Muscle of arm (tissue), 12 donors: ENCODE results near the gene PLEKHA6. TPM values are rescaled to one million over a fixed set of nuclear protein-coding genes. Genes with fewer than 3 reads are reported as not detected.

Source experiments
- DNase-seq: peaks from one replicate; pipeline ENCODE4 v3.0.0-alpha.2; 2013
- polyA plus RNA-seq, 12 donors: library from polyadenylated mRNA; unstranded; fragments of 120-200 nt; gene quantifications; one replicate each; pipeline ENCODE4 v1.2.1, GENCODE V29; 2013; ENCODE audit not compliant: insufficient read length in 12 of 12

The PLEKHA6 gene
- polyA plus RNA-seq, 12 donors: 2.2 to 18.5 (median 4.3) TPM; not detected in 1

DNA sequence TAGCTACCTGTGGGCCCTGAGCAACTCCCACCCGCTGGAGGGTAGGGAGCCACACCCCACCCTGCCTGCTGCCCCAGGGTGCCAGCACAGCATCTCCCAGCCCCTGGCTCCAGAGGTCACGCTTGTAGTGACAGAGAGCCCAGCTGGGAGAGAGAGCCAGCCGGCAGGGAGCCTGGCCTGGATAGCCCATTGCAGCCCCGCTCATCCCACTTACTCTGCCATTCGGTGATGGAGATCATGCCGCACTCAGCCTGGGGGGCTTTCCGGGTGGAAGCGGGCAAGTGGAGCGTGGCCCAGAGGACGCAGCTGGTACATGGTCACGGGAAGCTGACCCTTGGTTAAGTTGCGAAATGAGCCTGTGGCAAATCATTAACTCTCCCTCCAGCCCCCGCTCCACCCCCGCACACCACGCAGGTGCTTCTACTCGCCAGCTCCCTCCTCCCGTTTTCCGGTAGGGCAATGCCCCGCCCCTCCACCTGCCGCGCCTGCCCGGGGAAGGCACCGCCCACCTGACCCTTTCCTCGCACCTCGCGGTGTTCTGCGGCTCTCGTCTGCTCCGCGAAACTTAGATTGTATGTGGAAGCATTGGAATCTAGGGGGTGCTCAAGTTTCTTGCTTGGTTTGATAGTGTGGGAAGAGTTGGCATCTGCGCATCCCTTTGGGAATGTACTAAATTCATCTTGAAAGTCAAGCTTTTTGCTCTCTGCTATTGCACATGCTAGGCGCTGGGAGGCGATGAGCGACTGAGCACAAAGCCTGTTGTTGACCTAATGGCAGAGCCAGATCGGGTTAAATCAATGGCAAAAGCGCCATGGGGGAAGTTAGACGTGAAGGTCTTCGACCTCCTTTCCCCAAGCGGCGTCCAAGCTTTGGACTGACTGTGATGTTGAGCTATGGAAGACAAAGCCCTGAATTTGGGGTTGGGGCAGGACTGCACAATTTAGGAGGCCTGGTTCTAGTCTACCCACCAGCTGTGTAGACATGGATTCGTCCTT, 145.8 kb downstream of the PLEKHA6 start, which contains the start of gene GOLT1A:
TSS of gene GOLT1A (minus strand) at position 321 of the 995 bp plus-strand sequence. CDS start at position 239, 82 bp downstream.
- peak; percentile 58 for DNase-seq

GRCh38 chr1:204212715-204213114, 147.0 kb downstream of the PLEKHA6 start:
- no peak for DNase-seq

DNA sequence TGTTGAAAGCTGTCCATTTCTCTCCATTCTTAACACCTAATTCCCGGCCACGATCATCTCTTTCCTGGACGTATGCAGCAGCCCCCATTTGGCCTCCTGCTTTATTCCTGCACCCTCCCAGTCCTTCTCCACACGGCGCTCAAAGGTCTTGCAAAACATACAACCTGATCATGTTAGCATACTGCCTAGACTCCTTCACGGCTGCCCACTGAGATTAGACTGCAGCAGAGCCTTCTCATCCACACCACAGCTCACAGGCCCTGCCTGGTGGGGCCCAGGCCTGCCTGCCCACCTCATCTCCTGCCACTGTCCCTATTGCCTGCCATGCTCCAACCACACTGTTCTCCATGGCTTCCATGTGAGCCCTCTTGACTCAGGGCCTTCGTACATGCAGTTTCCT, 148.7 kb downstream of the PLEKHA6 start:
- no peak for DNase-seq

- DNase-seq: peak; percentile 45
Observed at GRCh38 chr1:204207136-204207616, 152.6 kb downstream of the PLEKHA6 start.

DNA sequence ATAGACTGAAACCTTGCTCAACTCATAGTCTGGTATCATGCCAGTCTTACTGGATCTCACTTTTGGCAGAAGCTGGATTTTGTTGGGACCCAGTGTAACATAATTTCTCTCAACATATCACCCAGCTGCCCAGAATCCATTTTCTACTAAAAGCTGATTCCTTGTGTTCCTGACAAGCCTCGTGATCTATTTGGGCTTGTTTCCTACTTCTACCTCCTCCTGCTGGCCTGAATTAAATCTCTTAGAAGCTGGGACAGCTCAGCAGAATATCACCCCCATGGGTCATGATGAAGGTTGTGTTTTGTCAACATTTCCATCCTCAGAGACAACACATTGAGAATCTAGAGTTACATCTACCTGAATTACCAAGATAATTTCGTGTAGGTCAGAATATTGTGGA, 153.6 kb downstream of the PLEKHA6 start:
- DNase-seq: no peak

- no peak for DNase-seq
Observed at GRCh38 chr1:204205486-204205885, 154.2 kb downstream of the PLEKHA6 start.

GRCh38 chr1:204204944-204205343, 154.8 kb downstream of the PLEKHA6 start:
- no peak for DNase-seq

DNA sequence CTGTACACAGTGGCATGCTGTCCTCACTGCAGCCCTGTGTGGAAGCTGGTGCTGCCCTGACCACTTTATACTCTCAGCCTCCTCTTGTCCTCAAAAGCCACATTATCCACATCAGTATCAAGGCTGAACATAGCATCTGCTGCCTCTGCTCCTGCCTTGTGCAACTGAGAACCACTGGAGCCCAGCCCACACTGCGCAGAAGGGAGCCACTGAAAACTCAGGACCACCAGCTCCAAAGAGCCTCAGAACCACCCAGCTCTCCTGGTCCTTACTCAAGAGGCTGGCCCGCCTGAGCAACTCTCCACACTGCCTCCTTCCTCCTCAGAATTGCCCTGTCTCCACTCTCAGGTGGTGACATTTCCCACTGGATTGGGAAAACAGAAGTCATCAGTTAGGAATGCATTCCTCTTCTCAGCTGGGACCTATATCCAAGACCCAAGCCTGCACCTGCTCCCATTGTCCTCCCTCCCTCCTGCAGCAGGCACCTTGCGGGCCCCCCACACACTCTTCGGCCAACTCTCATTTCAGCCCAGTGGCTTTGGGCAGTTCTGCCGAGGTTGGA, 156.4 kb downstream of the PLEKHA6 start:
- DNase-seq: no peak

GRCh38 chr1:204202481-204202880, 157.2 kb downstream of the PLEKHA6 start:
- no peak for DNase-seq

DNA sequence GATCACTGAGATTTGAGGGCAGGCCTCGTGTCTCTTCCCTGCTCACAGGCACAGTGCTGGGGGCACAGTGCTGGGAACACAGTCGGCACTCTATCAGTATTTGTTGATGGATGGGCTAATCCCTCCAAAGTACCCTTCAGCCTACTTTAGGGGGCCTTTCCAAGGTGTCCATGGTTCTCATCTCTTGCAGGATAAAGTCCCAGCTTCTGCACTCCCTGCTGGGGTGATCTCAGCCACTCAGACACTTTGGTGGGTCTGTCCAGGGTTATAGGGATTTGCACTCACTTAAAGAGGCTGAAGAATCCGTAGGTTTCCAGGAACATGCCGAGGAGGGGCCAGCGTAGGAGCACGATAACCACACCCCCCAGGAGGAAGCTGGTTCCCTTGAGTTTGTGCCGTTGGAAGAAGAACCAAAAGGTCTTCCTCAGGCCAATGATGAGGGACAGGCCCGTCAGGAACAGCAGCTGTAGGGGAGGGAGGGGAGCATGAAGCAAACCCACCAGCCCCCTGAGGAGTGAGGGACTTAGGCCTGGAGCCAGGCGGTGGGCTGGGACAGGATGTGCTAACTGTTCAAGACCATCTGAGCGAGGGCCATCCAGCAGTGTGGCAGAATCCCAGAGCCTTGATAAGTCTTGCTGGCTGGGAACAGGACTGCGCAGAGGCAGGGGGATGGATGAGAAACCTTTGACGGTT, 158.2 kb downstream of the PLEKHA6 start:
- DNase-seq: no peak

DNA sequence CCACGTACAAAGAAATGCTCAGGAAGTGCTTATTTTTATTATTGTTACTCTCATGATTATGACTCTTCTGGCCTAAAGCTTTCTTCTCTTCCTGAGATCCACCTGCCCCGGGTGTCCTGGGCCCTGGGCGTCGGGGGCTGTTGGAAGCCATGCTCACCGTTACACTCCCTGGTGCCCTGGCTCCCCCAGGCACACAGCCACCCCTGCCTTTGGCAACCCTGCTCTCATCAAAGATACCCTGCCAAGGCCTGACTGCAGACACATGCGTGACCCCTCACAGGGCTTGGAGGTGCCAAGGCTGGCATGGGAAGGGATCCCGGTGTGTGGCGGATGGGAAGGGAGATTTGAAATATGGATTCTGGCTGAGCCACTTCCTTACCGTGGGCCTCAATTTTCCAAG, 160.2 kb downstream of the PLEKHA6 start:
- DNase-seq: no peak

DNA sequence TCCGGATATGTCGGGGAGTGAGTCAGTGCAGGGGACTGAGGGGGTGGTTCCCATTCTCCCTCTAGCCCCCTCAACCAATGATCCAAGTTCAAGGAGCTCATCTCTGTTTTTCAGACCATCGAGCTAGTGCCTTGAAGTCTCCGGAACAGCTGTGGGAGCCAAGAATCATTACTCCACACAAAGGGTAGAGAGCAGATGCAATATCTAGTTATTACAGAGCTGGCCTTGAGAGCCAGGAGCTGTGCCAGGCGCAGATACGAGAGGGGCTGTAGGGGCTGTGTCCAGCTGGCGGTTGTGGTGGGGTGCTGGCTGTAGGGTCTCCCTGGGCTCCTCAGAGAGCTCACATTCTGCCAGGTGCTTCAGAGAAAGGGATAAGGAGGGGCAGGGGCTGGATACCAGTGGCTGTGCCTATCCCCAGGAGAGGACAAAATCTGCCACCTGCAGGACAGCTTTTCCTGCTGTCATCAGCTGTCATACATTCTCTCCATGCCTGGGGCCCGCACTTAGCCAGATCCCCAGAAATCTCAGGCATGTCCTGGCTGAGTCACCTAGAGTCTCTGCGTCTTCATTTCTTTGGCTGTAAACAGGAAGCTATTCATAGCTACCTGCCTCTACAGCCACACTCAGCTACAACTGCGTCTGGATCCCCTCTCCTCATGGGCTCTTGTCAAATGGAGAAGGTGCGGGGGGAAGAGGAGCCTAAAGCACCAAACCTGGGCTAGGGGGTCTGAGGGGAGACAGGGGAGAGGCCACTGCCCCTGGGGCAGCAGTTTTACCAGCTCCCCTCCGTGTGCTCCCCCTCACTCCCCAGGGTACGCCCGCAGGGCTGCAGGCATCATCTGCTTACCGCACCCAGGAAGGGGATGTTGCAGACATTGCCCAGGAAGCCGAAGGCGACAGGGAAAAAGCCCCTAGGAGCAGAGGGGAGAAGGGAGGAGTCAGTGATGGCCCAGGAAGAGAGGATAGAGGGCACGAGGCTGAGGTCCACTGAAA, 161.1 kb downstream of the PLEKHA6 start:
- DNase-seq: no peak

GRCh38 chr1:204197068-204197467, 162.7 kb downstream of the PLEKHA6 start:
- no peak for DNase-seq

DNA sequence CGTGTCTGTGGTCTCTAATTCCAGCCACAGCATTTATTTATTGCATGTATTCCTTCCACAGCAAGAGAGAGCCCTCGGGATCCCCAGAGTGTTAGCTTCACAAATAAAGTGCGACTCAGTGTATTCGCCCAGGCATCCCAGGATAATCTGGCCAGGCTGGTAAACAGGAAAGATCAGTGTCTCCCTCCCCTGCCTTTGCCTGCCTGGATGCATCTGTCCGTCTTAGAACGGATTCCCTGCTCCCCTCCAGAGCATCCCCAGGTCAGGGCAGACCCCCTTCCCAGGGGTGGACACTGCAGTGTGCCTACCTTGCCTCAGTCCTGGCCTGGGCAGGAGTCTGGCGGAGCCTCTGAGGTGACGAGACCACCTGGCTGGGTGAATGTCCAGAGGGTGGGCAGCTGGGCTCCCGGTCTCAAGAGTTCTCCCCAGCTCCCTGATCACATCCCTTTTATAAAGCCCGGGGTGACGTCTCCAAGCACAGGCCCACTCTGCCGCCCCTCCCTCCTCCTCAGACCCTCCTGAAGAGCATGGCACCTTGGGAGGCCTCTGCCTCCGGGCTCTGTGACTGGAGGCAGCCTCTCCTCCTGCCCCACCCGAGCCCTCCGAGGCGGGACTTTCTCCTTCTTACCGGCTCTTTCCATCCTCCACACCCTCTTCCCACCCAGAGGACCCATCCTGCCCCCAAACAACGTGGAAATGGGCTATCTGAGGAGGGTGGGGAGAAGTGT, 163.5 kb downstream of the PLEKHA6 start, which contains the start of gene KISS1:
TSS of gene KISS1 (minus strand) at position 424 of the 728 bp plus-strand sequence. CDS start 3,615 bp downstream, outside the sequence.
- DNase-seq: no peak

GRCh38 chr1:204194771-204195170, 165.0 kb downstream of the PLEKHA6 start:
- DNase-seq: no peak

- DNase-seq: no peak
Observed at GRCh38 chr1:204194080-204194479, 165.6 kb downstream of the PLEKHA6 start.

DNA sequence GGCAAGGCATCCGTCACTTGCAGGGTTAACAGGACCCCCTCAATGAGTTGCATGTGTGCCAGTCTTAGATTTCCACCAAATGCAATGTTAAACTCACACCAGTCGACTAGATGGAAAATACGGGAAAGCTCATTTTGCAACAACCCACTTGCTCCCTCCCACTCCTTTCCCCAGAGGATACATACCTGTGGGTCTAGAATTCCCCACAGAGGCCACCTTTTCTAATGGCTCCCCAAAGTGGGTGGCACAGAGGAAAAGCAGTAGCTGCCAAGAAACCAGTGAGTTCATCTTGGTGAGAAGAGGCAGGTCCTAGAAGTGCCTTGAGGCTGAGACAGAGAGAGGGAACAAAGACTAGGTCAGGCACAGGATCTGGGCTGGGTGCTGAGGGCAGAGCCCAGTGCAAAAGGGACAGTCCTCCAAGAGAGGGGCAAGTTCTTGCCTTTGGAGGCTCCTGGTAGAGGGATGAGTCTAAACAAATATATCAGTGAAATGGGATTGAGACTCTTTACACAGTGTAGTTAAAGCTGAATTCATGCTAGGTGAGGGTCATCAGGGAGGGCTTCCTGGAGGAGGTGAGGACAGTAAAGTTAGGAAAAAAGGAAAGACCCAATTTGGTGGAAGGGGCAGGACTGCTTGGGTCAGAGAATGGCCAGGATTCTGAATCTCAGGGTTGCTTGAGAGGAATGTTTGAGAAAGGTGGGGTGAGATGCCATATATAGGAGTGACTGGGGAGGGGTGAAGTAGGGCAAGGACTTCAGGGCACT, 167.0 kb downstream of the PLEKHA6 start:
- no peak for DNase-seq

DNA sequence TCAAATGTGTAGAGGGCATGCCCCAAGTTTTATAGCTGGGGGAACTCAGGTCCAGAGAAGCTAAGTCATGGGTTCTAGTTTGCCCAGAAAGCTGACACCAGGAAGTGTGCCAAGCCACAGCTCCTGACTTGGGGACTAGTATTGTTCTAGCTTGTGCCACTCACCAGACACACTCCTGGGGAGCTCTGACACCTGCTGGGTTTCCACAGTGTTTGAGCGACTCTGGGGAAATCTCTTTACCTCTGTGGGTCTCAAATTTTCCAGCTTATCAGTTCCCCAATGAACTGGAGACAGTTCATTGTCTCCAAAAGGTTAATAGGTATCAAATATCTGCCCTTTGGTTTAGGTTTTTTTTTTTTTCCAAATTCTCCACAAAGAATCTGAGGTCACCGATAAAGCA, 167.7 kb downstream of the PLEKHA6 start:
- DNase-seq: no peak

- DNase-seq: no peak
Observed at GRCh38 chr1:204191456-204191855, 168.3 kb downstream of the PLEKHA6 start.
